Measurements from ENCODE around the gene PPM1G.

- TF ChIP-seq CTCF (optimal IDR thresholded peaks at IDR 0.05 in 1 of 3, IDR thresholded peaks at IDR 0.05 in 1 of 3, conservative IDR thresholded peaks at IDR 0.05 in 1 of 3; ENCODE audit: extremely low read depth in 1 of 3, insufficient read depth in 2 of 3, low read length in 3 of 3) (no peak), EZH2 (IDR thresholded peaks at IDR 0.05; ENCODE audit: low read length) (no peak)
Observed at GRCh38 chr2:27409321-27410073, at the start of gene PPM1G.

Measured in keratinocyte (primary cell).